GM21423 (cell line): Measurements from ENCODE around the gene HTN3.
A peak's percentile ranks its signal among the peaks of the same experiment; 100 is the strongest.
"Not testable (repeated sequence)": the region's sequence is repeated elsewhere in the genome, so short reads cannot be mapped to it uniquely, and the experiment has no call there.

Experiments
- ATAC-seq: cut with Tn5 transposase; IDR thresholded peaks from one replicate; pipeline ENCODE4 v1.9.1; 2021; ENCODE audit warnings: mild to moderate bottlenecking, moderate library complexity; ENCODE audit not compliant: unreplicated experiment

Gene HTN3

DNA sequence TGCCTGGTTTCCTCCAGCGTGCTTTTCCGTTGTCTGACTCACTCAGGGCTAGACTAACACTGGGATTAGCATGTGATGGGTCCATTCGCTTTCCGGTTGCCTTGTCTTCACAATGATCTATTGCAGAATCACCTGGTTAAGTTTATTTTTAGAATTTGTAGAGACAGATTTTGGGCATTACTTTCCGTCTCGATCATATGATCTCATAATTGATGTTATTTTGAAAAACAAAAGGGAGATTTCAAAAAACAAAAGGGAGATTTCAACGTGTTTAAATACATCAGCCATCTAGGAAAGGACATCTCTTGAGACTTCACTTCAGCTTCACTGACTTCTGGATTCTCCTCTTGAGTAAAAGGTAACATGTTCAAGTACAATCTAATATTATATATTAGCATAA, at the start of gene HTN3:
Gene HTN3, plus strand, starts transcription at position 301 of the 400 bp plus-strand sequence. CDS start 2,282 bp downstream, outside the sequence.
- not testable (repeated sequence) for ATAC-seq

DNA sequence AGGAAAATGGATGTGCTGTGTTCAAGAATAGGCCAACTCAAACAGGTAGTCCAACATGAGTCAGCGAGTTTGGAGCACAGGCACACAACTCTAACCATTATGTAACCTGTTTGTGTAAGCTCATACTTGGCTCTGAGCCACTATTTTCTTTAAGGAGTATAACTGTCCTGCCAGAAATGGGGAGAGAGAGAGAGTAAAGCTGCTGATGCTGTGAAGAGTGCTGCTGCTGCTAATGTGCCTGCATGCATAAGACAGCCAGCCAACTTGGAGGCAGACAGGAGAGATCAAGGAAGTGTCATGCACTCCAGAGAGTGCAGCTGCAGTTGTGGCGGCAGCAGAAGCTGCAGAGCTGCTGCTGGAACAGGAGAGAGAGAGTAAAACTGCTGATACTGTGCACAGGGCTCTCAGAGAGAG, 44.2 kb upstream of the HTN3 start:
- ATAC-seq: no peak

GRCh38 chr4:69986663-69987062, 41.6 kb upstream of the HTN3 start:
- ATAC-seq: no peak

DNA sequence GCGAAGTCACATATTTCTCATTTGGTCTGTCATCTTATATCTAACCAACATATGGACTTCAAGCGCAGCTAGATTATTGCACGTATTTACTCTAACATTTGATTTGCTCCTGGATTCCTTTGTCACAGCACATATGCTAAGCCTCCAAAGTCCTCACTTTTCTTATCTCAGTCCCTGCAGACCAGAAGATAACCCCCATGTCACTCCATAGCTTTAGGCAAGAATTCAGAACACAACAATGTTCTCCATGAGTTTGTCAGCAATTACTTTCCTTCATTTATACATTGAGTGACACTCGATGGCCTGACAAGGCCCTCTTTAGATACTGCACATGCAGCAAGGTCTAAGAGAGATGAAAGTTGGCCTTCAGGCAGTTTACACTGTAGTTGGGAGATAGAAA, 37.2 kb upstream of the HTN3 start:
- no peak for ATAC-seq

GRCh38 chr4:69994782-69995181, 33.5 kb upstream of the HTN3 start:
- no peak for ATAC-seq

DNA sequence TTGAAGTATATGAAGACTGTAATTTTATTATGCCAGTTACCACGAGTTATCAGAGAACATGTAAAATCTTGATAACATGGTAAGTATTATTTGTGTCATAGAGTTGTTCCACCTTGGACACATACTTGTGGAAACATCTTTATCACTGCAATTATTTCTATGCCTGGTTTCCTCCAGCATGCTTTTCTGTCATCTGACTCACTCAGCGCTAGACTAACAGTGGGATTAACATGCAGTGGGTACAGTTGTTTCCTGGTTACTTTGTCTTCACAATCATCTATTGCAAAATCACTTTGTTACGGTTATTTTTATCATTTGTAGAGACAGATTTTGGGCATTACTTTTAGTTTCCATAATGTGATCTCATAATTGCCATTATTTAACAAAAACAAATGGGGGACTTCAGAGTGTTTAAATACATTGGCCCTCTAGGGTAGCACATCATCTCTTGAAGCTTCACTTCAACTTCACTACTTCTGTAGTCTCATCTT, 32.7 kb upstream of the HTN3 start, which contains the start of gene STATH:
Gene STATH, plus strand, starts transcription at position 441 of the 491 bp plus-strand sequence. CDS start 2,472 bp downstream, outside the sequence.
- no peak for ATAC-seq

DNA sequence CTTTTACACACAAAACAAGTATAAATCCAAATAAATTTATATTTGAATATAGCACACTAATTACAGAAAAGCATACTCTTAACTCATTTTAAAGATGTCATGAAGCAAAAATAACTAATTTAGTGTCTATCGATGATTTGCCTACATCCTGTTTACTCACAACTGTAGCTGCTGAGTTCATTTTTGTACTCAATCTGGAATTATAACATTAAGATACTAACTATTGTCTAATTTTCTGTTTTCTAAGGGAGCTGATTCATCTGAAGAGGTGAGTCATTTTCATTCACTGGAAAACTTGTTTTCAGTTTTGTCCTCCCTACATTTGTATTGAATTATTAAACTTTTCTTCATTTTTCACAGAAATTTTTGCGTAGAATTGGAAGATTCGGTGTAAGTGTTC, 28.8 kb upstream of the HTN3 start:
- no peak for ATAC-seq

- ATAC-seq: no peak
These were observed 27.5 kb upstream of the HTN3 start for GRCh38 chr4:70000711-70001110.

DNA sequence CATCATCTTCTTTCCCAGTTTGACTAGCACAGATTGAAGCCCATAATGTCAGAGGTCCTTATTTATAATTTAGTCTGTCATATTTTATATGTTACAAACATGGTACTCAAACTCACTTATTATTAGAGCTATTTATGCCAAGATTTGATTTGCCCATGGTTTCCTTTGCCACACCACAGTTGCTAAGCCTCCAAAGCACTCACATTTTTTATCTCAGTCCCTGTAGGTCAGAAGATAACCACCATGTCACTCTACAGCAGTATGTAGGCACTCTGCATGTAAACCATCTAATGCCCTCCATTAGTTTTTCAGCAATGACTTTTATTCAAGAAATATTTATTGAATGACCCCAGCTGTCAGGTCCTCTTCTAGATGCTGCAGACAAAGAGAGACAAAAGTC, 25.8 kb upstream of the HTN3 start:
- no peak for ATAC-seq

DNA sequence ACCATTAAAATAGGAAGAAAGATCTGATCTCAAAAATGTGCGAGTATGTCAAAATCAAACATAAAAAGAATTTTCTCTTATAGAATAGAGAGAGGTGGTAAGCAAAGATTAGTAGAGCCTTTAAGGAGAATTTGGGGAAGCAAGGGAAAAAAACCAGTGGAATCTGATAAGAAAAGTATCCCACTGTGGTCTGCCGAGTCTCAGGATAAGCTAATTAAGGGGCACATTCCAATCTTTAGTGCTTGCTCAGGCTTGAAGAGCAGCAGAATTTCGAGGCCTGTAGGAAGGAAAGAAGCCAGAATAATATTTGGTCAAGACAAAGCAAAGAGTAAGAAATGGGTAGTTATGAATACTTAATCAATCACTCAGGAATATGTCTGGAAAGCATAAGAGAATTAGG, 19.5 kb upstream of the HTN3 start:
- ATAC-seq: no peak

DNA sequence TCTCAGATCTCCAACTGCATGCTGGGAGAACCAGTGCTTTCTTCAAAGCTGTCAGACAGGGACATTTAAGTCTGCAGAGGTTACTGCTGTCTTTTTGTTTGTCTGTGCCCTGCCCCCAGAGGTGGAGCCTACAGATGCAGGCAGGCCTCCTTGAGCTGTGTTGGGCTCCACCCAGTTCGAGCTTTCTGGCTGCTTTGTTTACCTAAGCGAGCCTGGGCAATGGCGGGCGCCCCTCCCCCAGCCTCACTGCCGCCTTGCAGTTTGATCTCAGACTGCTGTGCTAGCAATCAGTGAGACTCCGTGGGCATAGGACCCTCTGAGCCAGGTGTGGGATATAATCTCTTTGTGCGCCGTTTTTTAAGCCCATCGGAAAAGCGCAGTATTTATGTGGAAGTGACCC, 9.3 kb upstream of the HTN3 start:
- not testable (repeated sequence) for ATAC-seq

DNA sequence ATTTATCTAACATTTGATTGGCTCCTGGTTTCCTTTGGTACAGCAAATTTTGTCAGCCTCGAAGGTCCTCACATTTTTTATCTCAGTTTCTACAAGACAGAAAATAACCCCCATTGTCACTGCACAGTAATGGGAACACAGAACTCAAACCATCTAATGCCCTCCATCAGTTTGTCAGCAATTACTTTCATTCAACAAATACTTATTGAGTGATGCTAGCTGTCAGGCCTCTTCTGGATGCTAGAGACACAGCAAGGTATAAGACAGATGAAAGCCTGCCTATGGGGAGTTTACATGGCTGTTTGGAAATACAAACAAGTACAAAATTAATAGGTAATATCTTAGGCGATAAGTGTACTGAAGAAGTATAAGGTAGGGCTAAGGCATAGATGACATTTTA, 5.0 kb upstream of the HTN3 start:
- no peak for ATAC-seq

- ATAC-seq: no peak
These were observed 1.2 kb upstream of the HTN3 start for GRCh38 chr4:70027011-70027410.

- ATAC-seq: not testable (repeated sequence)
These were observed 9.3 kb downstream of the HTN3 start for GRCh38 chr4:70037559-70037958.

DNA sequence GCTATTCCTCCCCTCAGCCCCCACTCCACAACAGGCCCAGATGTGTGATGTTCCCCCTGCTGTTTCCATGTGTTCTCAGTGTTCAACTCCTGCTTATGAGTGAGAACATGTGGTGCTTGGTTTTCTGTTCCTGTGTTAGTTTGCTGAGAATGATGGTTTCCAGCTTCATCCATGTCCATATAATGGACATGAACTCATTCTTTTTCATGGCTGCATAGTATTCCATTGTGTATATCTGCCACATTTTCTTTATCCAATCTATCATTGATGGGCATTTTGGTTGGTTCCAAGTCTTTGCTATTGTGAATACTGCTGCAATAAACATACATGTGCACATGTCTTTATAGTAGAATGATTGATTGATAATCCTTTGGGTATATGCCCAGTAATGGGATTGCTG, 11.7 kb downstream of the HTN3 start:
- not testable (repeated sequence) for ATAC-seq

DNA sequence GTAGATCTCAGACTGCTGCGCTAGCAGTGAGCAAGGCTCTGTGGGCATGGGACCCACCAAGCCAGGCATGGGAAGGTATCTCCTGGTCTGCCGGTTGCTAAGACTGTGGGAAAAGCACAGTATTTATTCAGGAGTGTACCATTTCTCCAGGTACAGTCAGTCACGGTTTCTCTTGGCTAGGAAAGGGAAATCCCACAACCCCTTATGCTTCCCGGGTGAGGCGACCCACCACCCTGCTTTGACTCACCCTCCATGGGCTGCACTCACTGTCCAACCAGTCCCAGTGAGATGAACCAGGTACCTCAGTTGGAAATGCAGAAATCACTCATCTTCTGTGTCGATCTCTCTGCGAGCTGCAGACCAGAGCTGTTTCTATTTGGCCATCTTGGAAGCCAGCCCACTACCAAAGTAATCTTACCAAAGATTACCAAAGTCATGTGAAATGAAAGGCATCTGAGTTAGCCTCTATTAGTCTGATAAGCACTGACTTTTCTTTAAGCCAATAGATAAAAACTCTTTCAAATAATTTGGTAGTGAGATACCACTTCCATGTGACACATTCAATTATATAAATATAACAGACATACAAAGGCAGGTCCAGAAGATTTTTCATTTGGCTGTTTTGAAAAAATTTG, 13.5 kb downstream of the HTN3 start:
- ATAC-seq: no peak

DNA sequence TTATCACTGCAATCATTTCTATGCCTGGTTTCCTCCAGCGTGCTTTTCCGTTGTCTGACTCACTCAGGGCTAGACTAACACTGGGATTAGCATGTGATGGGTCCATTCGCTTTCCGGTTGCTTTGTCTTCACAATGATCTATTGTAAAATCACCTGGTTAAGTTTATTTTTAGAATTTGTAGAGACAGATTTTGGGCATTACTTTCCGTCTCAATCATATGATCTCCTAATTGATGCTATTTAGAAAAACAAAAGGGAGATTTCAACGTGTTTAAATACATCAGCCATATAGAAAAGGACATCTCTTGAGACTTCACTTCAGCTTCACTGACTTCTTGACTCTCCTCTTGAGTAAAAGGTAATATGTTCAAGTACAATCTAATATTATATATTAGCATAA, 21.9 kb downstream of the HTN3 start, which contains the start of gene HTN1:
Gene HTN1, plus strand, starts transcription at position 301 of the 400 bp plus-strand sequence. CDS start 2,639 bp downstream, outside the sequence.
- ATAC-seq: not testable (repeated sequence)

DNA sequence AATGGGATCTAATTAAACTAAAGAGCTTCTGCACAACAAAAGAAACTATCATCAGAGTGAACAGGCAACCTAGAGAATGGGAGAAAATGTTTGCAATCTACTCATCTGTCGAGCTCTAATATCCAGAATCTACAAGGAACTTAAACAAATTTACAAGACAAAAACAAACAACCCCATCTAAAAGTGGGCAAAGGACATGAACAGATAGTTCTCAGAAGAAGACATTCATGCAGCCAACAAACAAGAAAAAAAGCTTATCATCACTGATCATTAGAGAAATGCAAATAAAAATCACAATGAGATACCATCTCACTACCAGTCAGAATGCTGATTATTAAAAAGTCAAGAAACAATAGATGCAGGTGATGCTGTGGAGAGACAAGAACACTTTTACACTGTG, 28.3 kb downstream of the HTN3 start:
- ATAC-seq: not testable (repeated sequence)

GRCh38 chr4:70057651-70058050, 29.4 kb downstream of the HTN3 start:
- no peak for ATAC-seq

GRCh38 chr4:70059149-70059548, 30.9 kb downstream of the HTN3 start:
- ATAC-seq: no peak

- peak; percentile 98 for ATAC-seq
These were observed 33.7 kb downstream of the HTN3 start for GRCh38 chr4:70062000-70062399.

DNA sequence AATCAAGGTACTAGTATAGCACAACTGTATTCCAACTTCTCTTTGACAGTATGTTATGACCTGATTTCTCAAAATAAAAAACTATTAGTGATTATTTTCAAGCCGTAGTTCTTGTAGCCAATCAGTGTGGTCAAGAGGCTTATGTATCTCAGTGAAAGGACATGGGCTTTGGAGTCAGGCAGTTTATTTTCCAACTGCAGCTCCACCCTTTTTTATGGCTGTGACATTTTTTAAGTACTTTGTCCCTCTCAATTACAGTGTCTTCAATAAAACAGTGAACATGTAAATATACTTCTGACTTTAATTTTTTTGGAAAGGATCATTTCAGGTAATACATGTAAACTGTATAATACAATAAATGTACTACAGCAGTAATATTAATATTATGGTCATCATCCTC, 51.9 kb downstream of the HTN3 start:
- no peak for ATAC-seq
